ENCODE data around the gene CDKN1A. TPM values are rescaled to one million over a fixed set of nuclear protein-coding genes. Genes with fewer than 3 reads are reported as not detected.
A peak's percentile ranks its signal among the peaks of the same experiment; 100 is the strongest.

CDKN1A gene
- total RNA-seq, 6 donors from 2014 or later, result 61.8 to 186 (median 127) TPM

DNA sequence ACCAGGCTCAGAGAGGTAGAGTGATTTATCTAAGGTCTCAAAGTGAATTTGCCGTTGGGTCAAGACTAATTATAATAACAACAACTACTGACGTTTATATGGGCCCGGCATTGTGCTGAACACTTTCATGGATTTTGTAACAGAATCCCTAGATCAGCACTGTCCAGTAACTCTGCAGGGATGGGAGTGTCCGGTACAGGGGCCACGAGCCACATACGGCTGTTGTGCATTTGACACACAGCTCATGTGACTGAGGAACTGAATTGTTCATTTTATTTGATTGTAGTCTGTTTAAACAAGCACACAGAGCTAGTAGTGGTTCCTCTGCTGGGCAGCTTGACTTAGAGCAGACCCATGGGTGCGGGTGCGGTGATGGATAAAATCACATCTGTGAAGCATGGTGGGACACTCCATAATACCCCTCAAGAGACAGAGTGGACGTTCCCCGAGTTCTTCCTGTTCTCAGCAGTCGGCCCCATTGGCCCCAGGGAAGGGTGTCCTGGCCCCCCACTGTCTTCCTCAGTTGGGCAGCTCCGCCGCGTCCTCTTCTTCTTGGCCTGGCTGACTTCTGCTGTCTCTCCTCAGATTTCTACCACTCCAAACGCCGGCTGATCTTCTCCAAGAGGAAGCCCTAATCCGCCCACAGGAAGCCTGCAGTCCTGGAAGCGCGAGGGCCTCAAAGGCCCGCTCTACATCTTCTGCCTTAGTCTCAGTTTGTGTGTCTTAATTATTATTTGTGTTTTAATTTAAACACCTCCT lies 6.8 kb downstream of the CDKN1A start:
- Histone ChIP-seq H3K4me1 (peaks cover 35 to 42% (median 38%) of the 10 kb centered on the region in 4 donors), H3K36me3 (peaks cover 19 to 57% (median 38%) of the 10 kb centered on the region in 4 donors), H3K27ac (peak overlapping the region in 3 of 4 donors; percentile 11 to 69 (median 46)), H3K27me3 (no peaks in the 10 kb centered on the region), H3K9me3 (no peaks in the 10 kb centered on the region), H3K4me3 (no peak overlapping the region)
- 75 to 76% methylated on average over 20 of the region's 20 CpGs for WGBS, 2 donors
- ATAC-seq (ENCODE audit: low FRiP score in 2 of 2) (no peak), DNase-seq (no peak)
- TF ChIP-seq POLR2AphosphoS5 (IDR thresholded peaks at IDR 0.05) (no peak), EP300 (IDR thresholded peaks at IDR 0.05) (no peak), POLR2A (IDR thresholded peaks at IDR 0.05) (no peak)
- TF ChIP-seq, protein P1, sequence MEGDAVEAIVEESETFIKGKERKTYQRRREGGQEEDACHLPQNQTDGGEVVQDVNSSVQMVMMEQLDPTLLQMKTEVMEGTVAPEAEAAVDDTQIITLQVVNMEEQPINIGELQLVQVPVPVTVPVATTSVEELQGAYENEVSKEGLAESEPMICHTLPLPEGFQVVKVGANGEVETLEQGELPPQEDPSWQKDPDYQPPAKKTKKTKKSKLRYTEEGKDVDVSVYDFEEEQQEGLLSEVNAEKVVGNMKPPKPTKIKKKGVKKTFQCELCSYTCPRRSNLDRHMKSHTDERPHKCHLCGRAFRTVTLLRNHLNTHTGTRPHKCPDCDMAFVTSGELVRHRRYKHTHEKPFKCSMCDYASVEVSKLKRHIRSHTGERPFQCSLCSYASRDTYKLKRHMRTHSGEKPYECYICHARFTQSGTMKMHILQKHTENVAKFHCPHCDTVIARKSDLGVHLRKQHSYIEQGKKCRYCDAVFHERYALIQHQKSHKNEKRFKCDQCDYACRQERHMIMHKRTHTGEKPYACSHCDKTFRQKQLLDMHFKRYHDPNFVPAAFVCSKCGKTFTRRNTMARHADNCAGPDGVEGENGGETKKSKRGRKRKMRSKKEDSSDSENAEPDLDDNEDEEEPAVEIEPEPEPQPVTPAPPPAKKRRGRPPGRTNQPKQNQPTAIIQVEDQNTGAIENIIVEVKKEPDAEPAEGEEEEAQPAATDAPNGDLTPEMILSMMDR (IDR thresholded peaks at IDR 0.05), result no peak

DNA sequence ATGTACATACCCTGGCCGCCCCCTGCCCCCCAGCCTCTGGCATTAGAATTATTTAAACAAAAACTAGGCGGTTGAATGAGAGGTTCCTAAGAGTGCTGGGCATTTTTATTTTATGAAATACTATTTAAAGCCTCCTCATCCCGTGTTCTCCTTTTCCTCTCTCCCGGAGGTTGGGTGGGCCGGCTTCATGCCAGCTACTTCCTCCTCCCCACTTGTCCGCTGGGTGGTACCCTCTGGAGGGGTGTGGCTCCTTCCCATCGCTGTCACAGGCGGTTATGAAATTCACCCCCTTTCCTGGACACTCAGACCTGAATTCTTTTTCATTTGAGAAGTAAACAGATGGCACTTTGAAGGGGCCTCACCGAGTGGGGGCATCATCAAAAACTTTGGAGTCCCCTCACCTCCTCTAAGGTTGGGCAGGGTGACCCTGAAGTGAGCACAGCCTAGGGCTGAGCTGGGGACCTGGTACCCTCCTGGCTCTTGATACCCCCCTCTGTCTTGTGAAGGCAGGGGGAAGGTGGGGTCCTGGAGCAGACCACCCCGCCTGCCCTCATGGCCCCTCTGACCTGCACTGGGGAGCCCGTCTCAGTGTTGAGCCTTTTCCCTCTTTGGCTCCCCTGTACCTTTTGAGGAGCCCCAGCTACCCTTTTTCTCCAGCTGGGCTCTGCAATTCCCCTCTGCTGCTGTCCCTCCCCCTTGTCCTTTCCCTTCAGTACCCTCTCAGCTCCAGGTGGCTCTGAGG lies 7.6 kb downstream of the CDKN1A start:
- ATAC-seq (ENCODE audit: low FRiP score in 2 of 2), result peak; percentile 11 to 56
- 47 to 57% methylated on average over 11 of the region's 11 CpGs for WGBS, 2 donors
- H3K27ac ChIP-seq, result peak overlapping the region in 2 of 4 donors; percentile 46 to 69
- TF ChIP-seq POLR2A (IDR thresholded peaks at IDR 0.05), result no peak
- TF ChIP-seq EP300 (IDR thresholded peaks at IDR 0.05), result no peak
- TF ChIP-seq, protein P1 (IDR thresholded peaks at IDR 0.05), result no peak
- TF ChIP-seq POLR2AphosphoS5 (IDR thresholded peaks at IDR 0.05), result no peak
- no peaks in the 10 kb centered on the region for H3K9me3 ChIP-seq
- peak in 1 of 2 donors; percentile 69 for DNase-seq
- H3K36me3 ChIP-seq, result peaks cover 19 to 57% (median 38%) of the 10 kb centered on the region in 4 donors
- H3K4me3 ChIP-seq, result no peak overlapping the region
- peaks cover 31 to 37% (median 34%) of the 10 kb centered on the region in 4 donors for H3K4me1 ChIP-seq
- no peaks in the 10 kb centered on the region for H3K27me3 ChIP-seq

DNA sequence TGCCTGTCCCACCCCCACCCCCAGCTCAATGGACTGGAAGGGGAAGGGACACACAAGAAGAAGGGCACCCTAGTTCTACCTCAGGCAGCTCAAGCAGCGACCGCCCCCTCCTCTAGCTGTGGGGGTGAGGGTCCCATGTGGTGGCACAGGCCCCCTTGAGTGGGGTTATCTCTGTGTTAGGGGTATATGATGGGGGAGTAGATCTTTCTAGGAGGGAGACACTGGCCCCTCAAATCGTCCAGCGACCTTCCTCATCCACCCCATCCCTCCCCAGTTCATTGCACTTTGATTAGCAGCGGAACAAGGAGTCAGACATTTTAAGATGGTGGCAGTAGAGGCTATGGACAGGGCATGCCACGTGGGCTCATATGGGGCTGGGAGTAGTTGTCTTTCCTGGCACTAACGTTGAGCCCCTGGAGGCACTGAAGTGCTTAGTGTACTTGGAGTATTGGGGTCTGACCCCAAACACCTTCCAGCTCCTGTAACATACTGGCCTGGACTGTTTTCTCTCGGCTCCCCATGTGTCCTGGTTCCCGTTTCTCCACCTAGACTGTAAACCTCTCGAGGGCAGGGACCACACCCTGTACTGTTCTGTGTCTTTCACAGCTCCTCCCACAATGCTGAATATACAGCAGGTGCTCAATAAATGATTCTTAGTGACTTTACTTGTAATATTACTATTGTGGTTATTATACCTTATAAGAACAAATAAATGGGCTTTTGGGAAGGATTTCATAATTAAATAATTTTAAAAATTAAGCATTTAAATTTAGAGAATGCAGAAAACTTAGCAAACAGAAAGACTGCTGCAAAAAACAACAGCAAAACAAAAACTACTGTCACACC lies 8.4 kb downstream of the CDKN1A start:
- Histone ChIP-seq H3K4me3 (no peak overlapping the region), H3K27ac (peak overlapping the region in 2 of 4 donors; percentile 39 to 69), H3K9me3 (no peaks in the 10 kb centered on the region), H3K36me3 (peaks cover 19 to 57% (median 38%) of the 10 kb centered on the region in 4 donors), H3K4me1 (peaks cover 27 to 33% (median 30%) of the 10 kb centered on the region in 4 donors), H3K27me3 (no peaks in the 10 kb centered on the region)
- DNase-seq (no peak), ATAC-seq (ENCODE audit: low FRiP score in 2 of 2) (no peak)
- no peak for TF ChIP-seq EP300 (IDR thresholded peaks at IDR 0.05)
- no peak for TF ChIP-seq POLR2A (IDR thresholded peaks at IDR 0.05)
- TF ChIP-seq POLR2AphosphoS5 (IDR thresholded peaks at IDR 0.05), result no peak
- TF ChIP-seq, protein P1 (IDR thresholded peaks at IDR 0.05), result no peak
- WGBS, 2 donors, result 92 to 95% methylated on average over 10 of the region's 10 CpGs

DNA sequence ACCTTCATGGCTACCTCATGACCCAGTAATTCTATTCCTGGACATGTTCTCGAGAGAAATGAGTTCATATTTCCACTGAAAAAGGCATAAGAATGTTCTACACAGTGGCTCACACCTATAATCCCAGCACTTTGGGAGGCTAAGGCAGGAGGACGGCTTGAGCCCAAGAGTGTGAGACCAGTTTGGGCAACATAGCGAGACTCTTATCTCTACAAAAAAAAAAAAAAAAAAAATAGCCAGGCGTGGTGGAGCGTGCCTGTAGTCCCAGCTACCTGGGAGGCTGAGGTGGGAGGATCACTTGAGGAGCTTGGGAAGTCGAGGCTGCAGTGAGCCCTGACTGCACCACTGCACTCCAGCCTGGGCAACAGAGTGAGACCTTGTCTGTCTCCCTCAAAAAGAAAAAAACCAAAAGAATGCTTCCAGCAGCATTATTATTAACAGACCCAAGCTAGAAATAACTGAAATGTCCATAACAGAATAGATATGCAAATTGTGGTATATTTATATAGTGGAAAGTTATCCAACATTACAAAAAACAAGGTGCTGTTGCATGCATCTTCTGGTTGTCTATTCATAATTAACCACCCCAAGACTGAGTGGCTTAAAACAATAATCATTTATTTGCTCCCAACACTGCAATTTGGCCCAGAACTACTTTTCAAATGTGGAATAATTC lies 9.7 kb downstream of the CDKN1A start:
- H3K27ac ChIP-seq, result no peak overlapping the region
- 89 to 95% methylated on average over 6 of the region's 6 CpGs for WGBS, 2 donors
- peaks cover 24 to 29% (median 26%) of the 10 kb centered on the region in 4 donors for H3K4me1 ChIP-seq
- no peak overlapping the region for H3K4me3 ChIP-seq
- H3K9me3 ChIP-seq, result no peaks in the 10 kb centered on the region
- H3K36me3 ChIP-seq, result peaks cover 19 to 48% (median 35%) of the 10 kb centered on the region in 4 donors
- ATAC-seq (ENCODE audit: low FRiP score in 2 of 2) (no peak), DNase-seq (no peak)
- H3K27me3 ChIP-seq, result no peaks in the 10 kb centered on the region
- TF ChIP-seq POLR2AphosphoS5 (IDR thresholded peaks at IDR 0.05) (peak in 1 of 2 donors; percentile 5), POLR2A (IDR thresholded peaks at IDR 0.05) (no peak)
